Spleen (tissue), 11 donors: ENCODE results near the gene ABCA1. TPM values are rescaled to one million over a fixed set of nuclear protein-coding genes. Genes with fewer than 3 reads are reported as not detected.
"Not testable (repeated sequence)": the region's sequence is repeated elsewhere in the genome, so short reads cannot be mapped to it uniquely, and the experiment has no call there.

Experiments used
- DNase-seq: peaks from one replicate; pipeline ENCODE4 v3.0.0-alpha.2; 2020
- H3K27ac ChIP-seq, 8 donors: fragments of 200-600 bp; sonication (generic) in 7 of 8; 1 replicate in 4 of 8; 2 replicates in 4 of 8; pipeline versions ENCODE4 v1.5.0 to v1.8.0; 2016 to 2021; ENCODE audit warnings: inconsistent platforms in 4 of 8, mild to moderate bottlenecking in 4 of 8, moderate library complexity in 1 of 8
- H3K27me3 ChIP-seq, 7 donors: fragments of 200-600 bp; sonication (generic) in 6 of 7; replicated peaks in 1 of 7; 1 replicate in 4 of 7; 2 replicates in 3 of 7; pipeline versions ENCODE4 v1.5.0 to v1.8.0; 2016 to 2021; ENCODE audit warnings: inconsistent platforms in 3 of 7, mild to moderate bottlenecking in 1 of 7
- H3K36me3 ChIP-seq, 6 donors: fragments of 200-600 bp; sonication (generic) in 5 of 6; 1 replicate in 4 of 6; 2 replicates in 2 of 6; pipeline versions ENCODE4 v1.5.0 to v1.8.0; 2016 to 2021; ENCODE audit warnings: inconsistent platforms in 2 of 6
- H3K4me1 ChIP-seq, 6 donors: fragments of 200-600 bp; sonication (generic) in 5 of 6; 1 replicate in 3 of 6; 2 replicates in 3 of 6; pipeline versions ENCODE4 v1.5.0 to v1.8.0; 2016 to 2021; ENCODE audit warnings: inconsistent platforms in 3 of 6
- H3K4me3 ChIP-seq, 8 donors: fragments of 200-600 bp; sonication (generic) in 7 of 8; 1 replicate in 4 of 8; 2 replicates in 4 of 8; pipeline versions ENCODE4 v1.5.0 to v1.8.0; 2016 to 2021; ENCODE audit warnings: inconsistent platforms in 4 of 8, mild to moderate bottlenecking in 4 of 8, moderate library complexity in 2 of 8
- H3K9me3 ChIP-seq, 8 donors: fragments of 200-600 bp; sonication (generic) in 7 of 8; 1 replicate in 4 of 8; 2 replicates in 4 of 8; pipeline versions ENCODE4 v1.5.0 to v1.8.0; 2016 to 2021; ENCODE audit warnings: inconsistent platforms in 4 of 8
- POLR2A ChIP-seq, 3 donors: fragments of 450-650 bp; IDR thresholded peaks; one replicate each; pipeline ENCODE4 v1.5.1; 2017; ENCODE audit warnings: antibody characterized with exemption in 3 of 3, mild to moderate bottlenecking in 1 of 3
- POLR2AphosphoS5 ChIP-seq, 3 donors: sonication (generic); formaldehyde crosslinking; IDR thresholded peaks; one replicate each; pipeline ENCODE4 v1.5.1; 2017; ENCODE audit warnings: antibody characterized with exemption in 3 of 3
- WGBS, 5 donors: extraction: QIAGEN DNeasy Blood & Tissue Kit in 3 of 5; methylation state at CpG; one replicate each; pipeline versions ENCODE4 v1.1.5 to v1.1.7; 2013 to 2018; 5-methylcytosine and 5-hydroxymethylcytosine counted together
- intact Hi-C: fragments of 100-400 bp; cut with DNase I; formaldehyde crosslinking; loops from one replicate; pipeline ENCODE4 v1.15.0; 2023; ENCODE audit warnings: low total_unique reads
- polyA plus RNA-seq, 3 donors: library from polyadenylated mRNA; stranded (reverse); fragments of 200-250 nt; gene quantifications; one replicate each; pipeline ENCODE4 v1.2.1, GENCODE V29; 2013
- total RNA-seq, 7 donors: library from RNA; depleted of rRNA in 3 of 7; stranded (reverse); fragments of >200 nt in 3 of 7; fragmentation: NEBNext Ultra II Directional in 4 of 7; extraction: Animal tissue kit (Norgen Biotek cat#: 25700) in 4 of 7; gene quantifications; one replicate each; pipeline versions ENCODE4 v1.1.0 to v1.2.1, GENCODE V29; 2016 to 2021
- TF ChIP-seq, protein P1 (sequence below), 11 experiments: fragments of 200-600 bp in 7 of 11; fragments of 450-650 bp in 4 of 11; sonication (generic) in 4 of 11; IDR thresholded peaks in 8 of 11; conservative IDR thresholded peaks in 3 of 11; 1 replicate in 7 of 11; 2 replicates in 4 of 11; pipeline versions ENCODE4 v1.4.0 to v1.8.0; 2016 to 2021; ENCODE audit warnings: antibody characterized with exemption in 11 of 11, inconsistent platforms in 4 of 11, mild to moderate bottlenecking in 1 of 11
- donor health status: healthy with polysubstance abuse.
- donor health status: DM: no; HTN: no; CAD: no; lungs with moderate emphysema.
- donor health status: DM: no; HTN: no; CAD: no.
- donor health status: Bipolar disorder and iron deficiency.
- donor health status: healthy.
- donor health status: DM: no; HTN: no; CAD: no.
- donor health status: DM: yes; HTN: yes; CAD: no.

Gene ABCA1
- total and polyA plus RNA-seq, 10 donors = 4.5 to 78.4 (median 60.2) TPM

DNA sequence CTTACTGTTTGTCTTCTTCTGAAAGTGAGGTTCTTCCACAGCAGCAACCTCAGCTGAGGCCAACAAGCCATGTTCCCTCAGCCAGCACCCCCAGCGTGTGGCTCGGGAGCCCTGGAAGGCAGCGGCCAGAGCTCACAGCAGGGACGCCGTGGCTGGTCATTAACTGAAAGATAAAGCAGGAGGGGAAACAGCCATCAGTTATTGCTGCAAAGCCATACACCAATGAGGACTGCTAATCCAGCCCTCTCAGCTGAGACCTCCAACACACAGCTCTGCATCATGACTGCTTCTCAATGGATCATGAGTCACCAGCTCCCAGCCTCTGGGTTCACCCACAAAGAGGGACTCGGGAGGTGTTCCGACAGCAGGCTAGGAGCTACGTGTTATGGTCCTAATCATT, 24.3 kb downstream of the ABCA1 start:
- Histone ChIP-seq H3K4me3 (no peak overlapping the region), H3K36me3 (peaks cover 0 to 45% (median 0%) of the 10 kb centered on the region in 6 donors), H3K27ac (no peak overlapping the region), H3K4me1 (peaks cover 0 to 62% (median 10%) of the 10 kb centered on the region in 6 donors), H3K27me3 (no peaks in the 10 kb centered on the region), H3K9me3 (no peaks in the 10 kb centered on the region)
- intact Hi-C loops = no loop called here
- DNase-seq = no peak
- 87 to 98% (median 96%) methylated on average over 6 to 8 of the region's 8 CpGs for WGBS, 5 donors
- peak in 2 of 3 donors; percentile 20 to 40 for TF ChIP-seq POLR2AphosphoS5 (IDR thresholded peaks at IDR 0.05)
- no peak for TF ChIP-seq POLR2A (IDR thresholded peaks at IDR 0.05)

DNA sequence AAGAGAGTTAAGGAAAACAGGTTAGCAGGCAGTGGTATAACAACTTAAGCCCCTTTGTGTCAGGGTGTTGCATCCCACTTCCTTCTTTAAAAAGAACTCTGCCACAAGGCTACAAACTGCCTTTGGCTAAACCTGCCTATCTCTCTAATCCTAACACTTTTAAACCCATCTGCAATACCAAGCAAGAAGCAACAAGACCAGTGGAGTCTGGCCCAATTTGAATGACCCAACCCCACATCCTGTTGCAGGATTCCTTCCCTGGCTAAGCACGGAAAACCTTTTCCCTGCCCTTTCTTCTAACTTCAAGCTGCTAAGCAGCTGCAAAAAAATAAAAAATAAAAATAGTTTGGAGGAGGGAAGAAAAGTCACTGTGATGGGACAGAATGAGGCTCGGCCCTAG, 27.1 kb downstream of the ABCA1 start:
- intact Hi-C loops = no loop called here
- no peaks in the 10 kb centered on the region for H3K27me3 ChIP-seq

GRCh38 chr9:104900324-104900723, 27.6 kb downstream of the ABCA1 start:
- WGBS, 5 donors = 58 to 94% (median 81%) methylated on average over 3 of the region's 3 CpGs
- Histone ChIP-seq H3K9me3 (no peaks in the 10 kb centered on the region), H3K27me3 (no peaks in the 10 kb centered on the region), H3K36me3 (peaks cover 0 to 55% (median 0%) of the 10 kb centered on the region in 6 donors), H3K4me1 (peaks cover 0 to 31% (median 5%) of the 10 kb centered on the region in 6 donors), H3K4me3 (no peak overlapping the region), H3K27ac (no peak overlapping the region)
- no peak for DNase-seq
- intact Hi-C loops = no loop called here
- TF ChIP-seq, protein P1, sequence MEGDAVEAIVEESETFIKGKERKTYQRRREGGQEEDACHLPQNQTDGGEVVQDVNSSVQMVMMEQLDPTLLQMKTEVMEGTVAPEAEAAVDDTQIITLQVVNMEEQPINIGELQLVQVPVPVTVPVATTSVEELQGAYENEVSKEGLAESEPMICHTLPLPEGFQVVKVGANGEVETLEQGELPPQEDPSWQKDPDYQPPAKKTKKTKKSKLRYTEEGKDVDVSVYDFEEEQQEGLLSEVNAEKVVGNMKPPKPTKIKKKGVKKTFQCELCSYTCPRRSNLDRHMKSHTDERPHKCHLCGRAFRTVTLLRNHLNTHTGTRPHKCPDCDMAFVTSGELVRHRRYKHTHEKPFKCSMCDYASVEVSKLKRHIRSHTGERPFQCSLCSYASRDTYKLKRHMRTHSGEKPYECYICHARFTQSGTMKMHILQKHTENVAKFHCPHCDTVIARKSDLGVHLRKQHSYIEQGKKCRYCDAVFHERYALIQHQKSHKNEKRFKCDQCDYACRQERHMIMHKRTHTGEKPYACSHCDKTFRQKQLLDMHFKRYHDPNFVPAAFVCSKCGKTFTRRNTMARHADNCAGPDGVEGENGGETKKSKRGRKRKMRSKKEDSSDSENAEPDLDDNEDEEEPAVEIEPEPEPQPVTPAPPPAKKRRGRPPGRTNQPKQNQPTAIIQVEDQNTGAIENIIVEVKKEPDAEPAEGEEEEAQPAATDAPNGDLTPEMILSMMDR (IDR thresholded peaks at IDR 0.05 in 8 of 11, conservative IDR thresholded peaks at IDR 0.05 in 3 of 11) = no peak
- no peak for TF ChIP-seq POLR2A (IDR thresholded peaks at IDR 0.05)
- no peak for TF ChIP-seq POLR2AphosphoS5 (IDR thresholded peaks at IDR 0.05)

More for the DNA sequence above, 27.1 kb downstream of the ABCA1 start:
- peaks cover 0 to 55% (median 0%) of the 10 kb centered on the region in 6 donors for H3K36me3 ChIP-seq
- no peak overlapping the region for H3K4me3 ChIP-seq
- no peak for TF ChIP-seq POLR2A (IDR thresholded peaks at IDR 0.05)
- TF ChIP-seq, protein P1 (IDR thresholded peaks at IDR 0.05 in 8 of 11, conservative IDR thresholded peaks at IDR 0.05 in 3 of 11) = no peak
- no peak for TF ChIP-seq POLR2AphosphoS5 (IDR thresholded peaks at IDR 0.05)
- WGBS, 5 donors = 54 to 67% (median 64%) methylated on average over 2 of the region's 2 CpGs
- no peak for DNase-seq
- no peaks in the 10 kb centered on the region for H3K9me3 ChIP-seq
- peaks cover 0 to 36% (median 5%) of the 10 kb centered on the region in 6 donors for H3K4me1 ChIP-seq
- no peak overlapping the region for H3K27ac ChIP-seq

GRCh38 chr9:104899759-104900247, 28.2 kb downstream of the ABCA1 start:
- no peak for DNase-seq
- Histone ChIP-seq H3K9me3 (no peaks in the 10 kb centered on the region), H3K27ac (no peak overlapping the region), H3K4me1 (peaks cover 0 to 26% (median 5%) of the 10 kb centered on the region in 6 donors), H3K36me3 (peaks cover 0 to 55% (median 0%) of the 10 kb centered on the region in 6 donors), H3K4me3 (no peak overlapping the region), H3K27me3 (no peaks in the 10 kb centered on the region)
- TF ChIP-seq POLR2A (IDR thresholded peaks at IDR 0.05) = no peak
- TF ChIP-seq, protein P1 (IDR thresholded peaks at IDR 0.05 in 8 of 11, conservative IDR thresholded peaks at IDR 0.05 in 3 of 11) = no peak
- TF ChIP-seq POLR2AphosphoS5 (IDR thresholded peaks at IDR 0.05) = no peak
- 51 to 86% (median 68%) methylated on average over 4 of the region's 4 CpGs for WGBS, 5 donors
- intact Hi-C loops = no loop called here

- Histone ChIP-seq H3K4me1 (peaks cover 0 to 23% (median 4%) of the 10 kb centered on the region in 6 donors), H3K36me3 (peaks cover 0 to 50% (median 0%) of the 10 kb centered on the region in 6 donors)
- H3K4me3 ChIP-seq, intact Hi-C loops, H3K9me3 ChIP-seq, H3K27ac ChIP-seq, H3K27me3 ChIP-seq, DNase-seq: not testable (repeated sequence)
- 93 to 98% (median 95%) methylated on average over 6 of the region's 6 CpGs for WGBS, 5 donors
Observed at GRCh38 chr9:104898376-104898775, 29.6 kb downstream of the ABCA1 start.
